Putamen (tissue), 1 donor: ENCODE measurements around the gene KIF14.
"Not testable (repeated sequence)": the region's sequence is repeated elsewhere in the genome, so short reads cannot be mapped to it uniquely, and the experiment has no call there.

ENCODE experiments used
- DNase-seq: peaks from one replicate; pipeline ENCODE4 v3.0.0-alpha.2; 2016; ENCODE audit warnings: low spot score

The KIF14 gene

GRCh38 chr1:200631375-200631774, 10.8 kb upstream of the KIF14 start:
- no peak for DNase-seq

DNA sequence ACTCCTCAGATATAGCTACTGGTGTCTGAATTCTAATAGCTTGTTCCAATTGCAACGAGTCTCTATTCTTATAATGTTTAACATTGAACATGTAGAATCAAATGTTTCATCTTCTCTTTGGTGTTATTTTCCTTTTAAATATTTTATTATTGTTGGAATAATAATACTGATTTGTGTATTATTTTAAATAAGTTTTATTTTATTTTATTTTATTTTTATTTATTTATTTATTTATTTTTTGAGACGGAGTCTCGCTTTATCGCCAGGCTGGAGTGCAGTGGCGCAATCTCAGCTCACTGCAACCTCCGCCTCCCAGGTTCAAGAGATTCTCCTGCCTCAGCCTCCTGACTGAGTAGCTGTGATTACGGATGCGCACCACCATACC, 10.0 kb upstream of the KIF14 start:
- not testable (repeated sequence) for DNase-seq

- DNase-seq, result no peak
These were observed 9.4 kb upstream of the KIF14 start for GRCh38 chr1:200629876-200630514.

DNA sequence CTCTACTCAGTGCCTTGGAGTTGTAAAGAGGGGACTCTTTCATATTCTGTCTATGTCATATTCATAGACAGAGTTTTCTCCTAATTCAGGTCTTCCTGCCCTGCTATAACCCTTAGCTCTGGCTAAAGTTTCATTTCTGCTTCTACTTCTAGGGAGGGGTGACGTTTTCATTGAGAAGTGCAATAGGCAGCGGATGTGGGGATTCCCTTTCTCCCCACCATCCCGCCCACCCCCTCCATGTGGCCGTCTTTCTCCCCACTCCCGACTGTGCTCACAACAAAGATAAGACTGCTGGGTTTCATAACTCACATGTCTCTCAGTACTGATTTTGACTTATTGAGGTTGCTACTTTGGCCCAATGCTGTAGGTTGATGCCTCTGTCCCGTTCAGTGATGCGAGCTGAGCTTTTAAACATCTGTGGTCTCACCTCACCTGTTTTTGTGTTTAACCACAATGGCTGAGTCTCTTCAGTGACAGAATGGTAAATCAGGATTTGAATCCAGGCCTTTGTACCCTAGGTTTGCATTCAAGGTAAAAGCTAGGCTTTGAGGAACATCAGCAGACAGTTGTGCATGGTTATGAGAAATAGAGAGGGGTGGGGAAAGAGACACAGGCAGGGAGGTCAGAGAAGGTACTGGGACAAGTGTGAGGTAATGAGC, 7.8 kb upstream of the KIF14 start:
- no peak for DNase-seq

- no peak for DNase-seq
These were observed 7.1 kb upstream of the KIF14 start for GRCh38 chr1:200627575-200628222.

GRCh38 chr1:200626853-200627534, 6.4 kb upstream of the KIF14 start:
- no peak for DNase-seq

GRCh38 chr1:200625381-200625824, 4.9 kb upstream of the KIF14 start:
- no peak for DNase-seq

- no peak for DNase-seq
These were observed 4.3 kb upstream of the KIF14 start for GRCh38 chr1:200624679-200625335.

GRCh38 chr1:200619894-200620272, 668 bp downstream of the KIF14 start:
- no peak for DNase-seq

DNA sequence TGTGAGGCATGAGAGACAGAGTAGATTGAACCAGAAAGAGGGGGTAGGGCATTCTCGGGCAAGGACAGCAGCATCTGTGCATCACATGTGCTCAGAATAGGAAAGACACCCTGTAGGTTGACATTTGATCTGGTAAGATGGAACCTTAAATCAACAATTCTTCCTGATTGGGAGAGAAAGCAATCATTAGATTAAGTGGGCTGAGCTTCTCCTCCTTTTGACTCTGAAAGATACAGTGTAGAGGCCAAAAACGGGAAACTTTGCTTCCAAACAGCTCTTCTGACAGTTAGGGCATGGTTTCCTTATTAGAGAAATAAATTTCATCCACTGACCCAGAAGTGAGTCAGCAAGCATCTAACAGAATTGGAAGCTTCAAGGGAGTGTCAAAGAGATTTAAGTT, 9.7 kb downstream of the KIF14 start:
- DNase-seq, result no peak

GRCh38 chr1:200602632-200603031, 17.9 kb downstream of the KIF14 start:
- no peak for DNase-seq

GRCh38 chr1:200590001-200590400, 30.6 kb downstream of the KIF14 start:
- no peak for DNase-seq

- DNase-seq, result no peak
These were observed 31.9 kb downstream of the KIF14 start for GRCh38 chr1:200588698-200589097.

DNA sequence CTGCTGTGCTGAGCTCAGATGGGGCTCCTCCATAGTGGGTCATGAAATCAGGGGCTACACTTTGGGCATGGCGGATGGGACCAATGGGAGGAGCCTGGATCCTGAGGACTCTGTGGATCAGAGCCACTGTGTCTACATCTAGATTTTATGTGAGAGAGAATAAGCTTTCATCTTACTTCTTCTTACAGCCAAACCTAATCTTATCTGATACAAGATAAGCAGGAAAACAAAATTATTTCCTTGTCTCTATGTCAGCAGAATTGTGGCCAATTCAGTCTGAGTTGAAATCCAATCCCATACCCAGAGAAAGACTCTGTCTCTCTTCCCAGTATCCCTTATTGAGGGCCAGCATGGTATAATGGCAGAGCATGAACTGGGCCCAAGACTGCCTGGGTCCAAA, 56.2 kb downstream of the KIF14 start:
- no peak for DNase-seq

GRCh38 chr1:200561856-200562214, 58.7 kb downstream of the KIF14 start:
- DNase-seq, result no peak

DNA sequence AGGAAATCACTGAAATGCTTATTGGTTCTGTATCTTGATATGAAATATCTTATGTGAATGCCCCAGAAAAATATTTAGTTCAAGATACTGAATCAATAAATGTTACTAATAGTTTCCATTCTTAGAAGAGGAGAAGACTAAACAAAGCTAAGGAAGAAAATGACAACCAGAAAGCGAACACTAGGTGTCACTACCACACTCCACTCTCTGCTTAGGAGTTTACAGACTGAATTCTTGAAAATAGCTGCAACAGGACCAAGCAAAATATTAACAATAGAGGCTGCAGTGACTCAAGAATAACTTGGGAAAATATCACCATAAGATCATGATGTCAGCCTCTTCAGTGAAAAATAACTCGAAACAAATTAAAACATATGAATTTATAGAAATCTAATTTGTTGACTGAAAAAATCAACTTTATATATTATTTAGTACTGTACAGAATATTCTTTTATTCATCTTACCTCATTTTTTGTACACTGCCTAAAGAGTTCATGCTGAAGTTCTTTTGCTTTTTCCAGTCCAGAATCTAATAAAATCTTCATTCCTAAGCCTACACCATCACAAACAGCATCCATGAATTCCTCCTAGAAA, 61.6 kb downstream of the KIF14 start:
- DNase-seq, result peak; percentile 7

- no peak for DNase-seq
These were observed 64.5 kb downstream of the KIF14 start for GRCh38 chr1:200556002-200556401.

GRCh38 chr1:200552737-200553136, 67.8 kb downstream of the KIF14 start:
- DNase-seq, result not testable (repeated sequence)

GRCh38 chr1:200550367-200550766, 70.2 kb downstream of the KIF14 start:
- no peak for DNase-seq

DNA sequence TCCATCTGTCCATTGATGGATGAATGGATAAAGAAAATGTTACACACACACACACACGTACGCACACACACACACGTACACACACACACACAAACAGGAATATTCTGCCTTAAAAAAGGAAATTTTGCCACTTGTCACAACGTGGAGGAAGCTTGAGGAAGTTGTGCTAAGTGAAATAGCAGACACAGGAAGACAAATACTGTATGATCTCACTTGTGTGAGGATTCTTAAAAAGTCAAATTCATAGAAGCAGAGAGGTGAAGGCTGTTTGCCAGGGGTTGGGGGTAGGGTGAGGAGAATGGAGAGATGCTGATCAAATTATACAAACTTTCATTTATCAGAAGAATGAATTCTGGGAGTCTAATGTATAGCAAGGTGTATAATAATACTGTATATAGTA, 73.2 kb downstream of the KIF14 start:
- no peak for DNase-seq

- no peak for DNase-seq
These were observed 74.0 kb downstream of the KIF14 start for GRCh38 chr1:200546577-200546976.

- no peak for DNase-seq
These were observed 78.4 kb downstream of the KIF14 start for GRCh38 chr1:200542162-200542561.
